HG02840 (cell line): Measurements from ENCODE around the gene HSPBAP1.

Source experiments
- ATAC-seq: cut with Tn5 transposase; IDR thresholded peaks from one replicate; pipeline ENCODE4 v1.9.1; 2021; ENCODE audit warnings: mild to moderate bottlenecking, moderate library complexity, moderate number of reproducible peaks; ENCODE audit not compliant: unreplicated experiment, low FRiP score

The HSPBAP1 gene

GRCh38 chr3:122793568-122794416 is at the start of gene HSPBAP1:
HSPBAP1 (minus strand) TSS chr3:122793831; CDS start chr3:122793680, 151 bp downstream.
- peak; percentile 65 for ATAC-seq

DNA sequence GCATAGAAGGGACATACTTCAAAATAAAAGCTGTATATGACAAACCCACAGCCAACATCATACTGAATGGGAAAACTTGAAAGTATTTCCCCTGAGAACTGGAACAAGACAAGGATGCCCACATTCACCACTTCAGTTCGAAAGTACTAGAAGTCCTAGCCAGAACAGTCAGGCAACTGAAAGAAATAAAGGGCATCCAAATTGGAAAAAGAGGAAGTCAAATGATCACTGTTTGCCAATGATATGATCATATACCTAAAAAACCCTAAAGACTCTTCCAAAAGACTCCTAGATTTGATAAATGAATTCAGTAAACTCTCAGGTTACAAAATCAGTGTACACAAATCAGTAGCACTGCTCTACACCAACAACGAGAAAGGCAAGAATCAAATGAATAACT is 42.0 kb upstream of the HSPBAP1 start:
- no peak for ATAC-seq

DNA sequence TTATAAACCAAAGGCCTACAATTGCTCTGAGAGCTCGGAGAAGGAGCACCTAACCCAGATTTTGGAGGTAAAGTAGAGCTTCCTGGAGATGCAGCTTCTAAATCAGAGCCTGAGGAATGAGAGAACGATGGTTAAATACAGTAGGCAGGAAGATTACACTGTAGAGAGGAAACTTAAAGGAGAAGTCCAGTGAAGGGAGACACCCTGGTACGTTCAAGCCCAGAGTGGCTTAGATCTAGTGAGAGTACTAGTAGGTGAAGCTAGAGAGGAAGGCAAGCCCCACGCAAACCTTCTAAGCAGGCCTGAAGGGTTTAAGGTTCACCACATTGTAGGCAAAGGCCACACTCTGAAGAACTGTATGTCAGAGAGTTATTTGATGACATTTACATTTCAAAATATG is 34.6 kb upstream of the HSPBAP1 start:
- no peak for ATAC-seq

DNA sequence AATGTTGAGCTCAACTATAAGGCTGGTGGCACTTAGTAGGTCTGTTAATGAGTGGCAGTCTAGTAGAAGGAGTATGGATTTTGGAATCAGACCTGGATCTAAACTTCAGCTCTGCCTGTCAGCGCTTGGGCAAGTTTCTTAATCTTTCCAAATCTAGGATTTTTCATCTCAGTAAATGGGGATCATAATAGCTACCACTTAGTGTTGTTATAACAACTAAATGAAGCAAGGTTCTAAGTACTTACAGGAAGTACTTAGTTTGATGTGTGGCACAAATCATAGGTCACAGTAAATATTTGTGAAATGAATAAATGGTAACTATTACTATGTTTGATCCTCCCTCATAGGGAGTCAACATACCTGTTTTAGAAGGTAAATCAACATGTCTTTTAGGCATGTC is 32.6 kb upstream of the HSPBAP1 start:
- no peak for ATAC-seq

GRCh38 chr3:122825460-122825859 is 31.8 kb upstream of the HSPBAP1 start:
- ATAC-seq = no peak

DNA sequence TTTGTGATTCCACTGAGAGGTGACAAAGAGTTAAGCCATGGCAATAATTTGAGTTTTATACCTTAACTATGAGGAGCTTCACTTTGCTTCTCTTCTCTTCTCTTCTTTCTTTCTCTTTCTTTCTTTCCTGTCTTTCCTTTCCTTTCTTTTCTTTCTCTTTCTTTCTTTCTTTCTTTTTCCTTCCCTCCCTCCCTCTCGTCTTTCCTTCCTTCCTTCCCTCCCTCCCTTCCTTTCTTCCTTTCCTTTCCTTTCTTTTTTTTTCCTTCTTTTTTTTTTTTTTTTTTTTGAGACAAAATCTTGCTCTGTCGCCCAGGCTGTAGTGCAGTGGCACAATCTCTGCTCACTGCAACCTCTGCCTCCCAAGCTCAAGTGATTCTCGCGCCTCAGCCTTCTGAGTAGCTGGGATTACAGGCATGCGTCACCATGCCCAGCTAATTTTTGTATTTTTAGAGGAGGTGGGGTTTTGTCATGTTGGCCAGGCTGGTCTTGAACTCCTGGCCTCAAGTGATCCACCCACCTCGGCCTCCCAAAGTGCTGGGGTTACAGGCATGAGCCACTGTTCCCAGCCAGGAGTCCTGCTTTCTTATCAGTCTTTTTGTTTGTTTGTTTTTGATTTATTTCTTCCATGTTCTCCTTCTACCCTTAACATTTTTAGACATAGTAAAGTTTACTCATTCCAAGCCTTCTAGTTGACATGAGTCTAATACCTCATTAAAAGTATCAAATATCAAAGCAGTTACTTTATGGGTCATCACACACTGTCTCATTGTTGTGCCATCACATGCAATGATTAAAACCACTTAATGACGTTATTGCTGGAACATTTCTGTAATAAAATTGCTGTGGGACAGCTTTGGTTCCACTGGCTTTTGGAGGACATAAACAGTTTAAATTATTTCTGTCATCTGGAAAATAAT is 31.1 kb upstream of the HSPBAP1 start:
- ATAC-seq = no peak

DNA sequence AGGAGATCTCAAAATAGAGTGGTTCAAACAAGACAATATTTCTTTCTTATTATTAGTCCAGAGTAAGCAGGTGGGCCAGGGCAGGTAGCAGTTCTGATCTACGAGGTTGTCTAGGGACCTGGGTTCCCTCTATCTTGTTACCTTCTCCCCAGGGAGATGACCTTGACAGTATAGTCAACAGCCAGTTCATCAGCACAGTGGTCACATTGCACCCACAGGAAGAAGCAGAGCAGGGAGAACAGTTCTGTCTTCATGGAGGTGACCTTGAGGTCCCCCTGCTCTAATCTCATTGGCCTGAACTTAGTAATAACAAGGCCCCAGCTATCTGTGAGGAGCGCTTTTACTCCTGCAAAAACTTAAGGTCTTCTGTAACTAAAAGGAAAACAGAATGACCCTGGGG is 23.0 kb upstream of the HSPBAP1 start:
- ATAC-seq = no peak

GRCh38 chr3:122810734-122811133 is 17.1 kb upstream of the HSPBAP1 start:
- ATAC-seq = no peak

DNA sequence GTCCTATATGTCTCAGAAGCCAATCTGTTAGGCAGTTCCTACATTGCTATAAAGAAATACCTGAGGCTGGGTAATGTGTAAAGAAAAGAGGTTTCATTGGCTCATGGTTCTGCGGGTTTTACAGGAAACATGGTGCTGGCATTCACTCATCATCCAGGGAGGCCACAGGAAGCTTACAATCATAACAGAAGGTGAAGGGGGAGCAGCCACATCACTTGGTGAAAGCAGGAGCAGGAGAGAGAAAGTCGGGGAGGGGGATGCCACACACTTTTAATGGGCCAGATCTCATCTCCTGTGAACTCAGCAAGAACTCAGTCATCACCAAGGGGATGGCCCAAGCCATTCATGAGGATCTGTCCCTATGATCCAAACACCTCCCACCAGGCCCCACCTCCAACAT is 10.3 kb upstream of the HSPBAP1 start:
- ATAC-seq = no peak

DNA sequence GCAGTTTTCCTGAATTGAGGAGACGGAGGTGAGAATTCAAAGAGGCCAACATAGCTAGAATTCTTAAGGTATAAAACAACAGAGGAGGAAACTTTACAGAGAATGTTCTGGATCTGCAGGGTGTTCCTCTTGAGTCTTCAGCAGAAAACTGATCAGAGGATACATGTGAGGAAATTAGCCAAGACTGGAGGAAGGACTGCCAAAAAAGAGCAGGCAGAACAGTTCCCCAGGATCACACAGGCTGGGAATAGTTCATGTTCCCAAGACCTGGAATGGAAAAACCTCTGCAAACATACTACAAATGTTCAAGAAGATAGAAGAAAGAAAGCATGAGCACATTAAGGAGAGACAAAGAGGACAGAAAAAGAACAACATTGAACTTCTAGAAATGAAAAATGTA is 8.7 kb upstream of the HSPBAP1 start:
- no peak for ATAC-seq

GRCh38 chr3:122800706-122801237 is 7.1 kb upstream of the HSPBAP1 start:
- no peak for ATAC-seq

DNA sequence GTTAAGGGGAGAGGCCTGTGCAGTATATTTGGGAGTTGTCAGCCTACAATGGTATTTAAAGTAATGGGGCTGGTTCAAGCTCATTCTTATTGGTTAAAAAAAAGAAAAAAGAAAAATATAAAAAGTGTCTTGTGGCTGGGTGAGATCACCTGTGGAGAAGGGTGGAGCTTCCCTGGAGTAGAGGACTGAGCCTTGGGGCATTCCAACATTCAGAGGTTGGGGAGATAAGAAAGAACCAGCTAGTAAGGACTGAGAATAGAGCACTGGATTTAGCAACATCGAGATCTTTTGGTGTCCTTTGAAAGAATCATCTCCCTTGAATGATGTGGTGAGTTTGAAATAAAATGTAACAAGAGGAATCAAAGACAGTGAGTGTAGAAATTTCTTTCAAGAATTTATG is 6.4 kb upstream of the HSPBAP1 start:
- ATAC-seq = no peak

DNA sequence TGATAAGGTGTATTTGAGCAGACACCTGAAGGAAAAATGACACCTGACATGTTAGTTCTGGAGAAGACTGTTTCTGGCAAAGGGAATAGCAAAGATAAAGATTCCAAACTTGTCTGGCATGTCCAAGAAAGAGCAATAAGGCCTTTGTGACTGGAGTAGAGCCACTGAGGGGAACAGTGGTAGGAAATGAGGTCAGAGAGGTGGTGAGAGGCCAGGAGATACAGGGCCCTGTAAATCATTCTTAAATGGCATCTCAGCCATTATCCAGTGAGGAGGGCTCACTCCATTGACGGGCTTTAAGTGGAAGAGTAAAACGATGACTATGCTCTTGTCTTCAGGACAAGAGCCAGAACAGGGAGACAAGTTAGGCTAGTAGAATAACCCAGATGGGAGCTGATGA is 5.7 kb upstream of the HSPBAP1 start:
- no peak for ATAC-seq

DNA sequence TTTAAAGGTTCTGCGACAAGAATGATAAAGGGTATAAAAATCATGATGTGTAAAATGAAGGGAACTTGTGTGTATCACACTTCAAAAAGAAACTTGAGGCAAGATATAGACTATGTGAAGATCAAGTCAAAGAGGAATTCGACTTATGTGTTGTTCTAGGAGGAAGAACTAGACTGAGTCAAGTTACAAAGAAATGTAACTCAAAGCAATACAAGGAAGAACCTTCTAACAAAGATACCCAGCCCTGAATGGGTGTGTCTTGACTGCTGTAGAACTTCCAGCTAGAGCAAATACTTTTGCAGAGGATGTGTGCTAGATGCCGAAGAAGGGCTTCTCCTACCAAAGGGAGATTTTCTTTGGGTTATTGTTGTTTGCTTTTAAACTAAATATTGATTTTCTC is 3.7 kb upstream of the HSPBAP1 start:
- ATAC-seq = no peak

- no peak for ATAC-seq
Observed at GRCh38 chr3:122795674-122796195, 2.1 kb upstream of the HSPBAP1 start.

DNA sequence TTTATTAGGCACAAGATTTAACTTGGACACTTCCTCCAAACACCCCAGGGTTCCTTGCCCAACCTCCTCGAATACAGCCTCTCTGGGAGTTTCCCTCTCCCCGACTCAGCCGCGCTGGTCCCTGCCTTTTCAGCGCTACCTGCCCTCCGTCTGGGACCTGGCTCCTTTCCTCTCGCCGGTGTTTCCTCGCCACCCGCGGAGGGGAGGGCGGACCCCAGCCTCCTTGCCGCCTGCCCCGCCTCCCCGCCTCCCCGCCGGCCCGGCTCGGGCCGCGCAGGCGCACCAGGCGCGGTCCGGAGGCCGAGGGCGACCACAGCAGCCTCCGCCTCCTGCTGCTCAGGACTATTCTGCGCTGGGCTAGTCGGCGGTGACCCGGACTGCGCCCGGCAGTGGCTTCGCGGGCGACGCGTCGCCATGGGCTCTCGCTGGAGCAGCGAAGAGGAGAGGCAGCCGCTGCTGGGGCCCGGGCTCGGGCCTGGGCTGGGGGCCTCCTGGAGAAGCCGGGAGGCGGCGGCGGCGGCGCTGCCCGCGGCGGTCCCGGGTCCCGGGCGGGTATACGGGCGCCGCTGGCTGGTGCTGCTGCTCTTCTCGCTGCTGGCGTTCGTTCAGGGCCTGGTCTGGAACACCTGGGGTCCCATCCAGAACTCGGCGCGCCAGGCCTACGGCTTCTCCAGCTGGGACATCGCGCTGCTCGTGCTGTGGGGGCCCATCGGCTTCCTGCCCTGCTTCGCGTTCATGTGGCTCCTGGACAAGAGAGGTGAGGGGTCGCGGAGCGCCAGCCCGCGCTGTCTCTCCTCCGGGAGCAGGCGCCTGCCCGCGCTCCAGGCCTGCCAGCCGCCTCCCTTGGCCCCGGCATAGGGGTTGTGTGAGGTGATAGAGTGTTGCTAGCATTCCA is 1.4 kb upstream of the HSPBAP1 start, which contains the start of gene SLC49A4:
SLC49A4 (plus strand) TSS at position 291 of the 895 bp plus-strand sequence; CDS start at position 415, 124 bp downstream.
- peak; percentile 72 for ATAC-seq

DNA sequence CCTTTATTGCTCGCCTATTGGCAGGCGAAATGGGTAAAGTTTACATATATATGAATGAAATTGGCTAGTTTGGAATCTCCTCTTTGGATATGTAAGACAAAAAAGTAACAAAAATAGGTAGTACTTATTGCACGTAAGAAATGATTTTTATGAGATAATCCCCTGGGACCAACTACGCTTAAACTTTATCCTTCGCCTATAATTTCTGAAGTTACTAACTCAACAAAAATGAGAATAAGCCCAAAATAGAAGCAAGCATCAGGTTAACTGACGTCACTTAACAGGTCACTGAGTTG is 800 bp upstream of the HSPBAP1 start:
- no peak for ATAC-seq

DNA sequence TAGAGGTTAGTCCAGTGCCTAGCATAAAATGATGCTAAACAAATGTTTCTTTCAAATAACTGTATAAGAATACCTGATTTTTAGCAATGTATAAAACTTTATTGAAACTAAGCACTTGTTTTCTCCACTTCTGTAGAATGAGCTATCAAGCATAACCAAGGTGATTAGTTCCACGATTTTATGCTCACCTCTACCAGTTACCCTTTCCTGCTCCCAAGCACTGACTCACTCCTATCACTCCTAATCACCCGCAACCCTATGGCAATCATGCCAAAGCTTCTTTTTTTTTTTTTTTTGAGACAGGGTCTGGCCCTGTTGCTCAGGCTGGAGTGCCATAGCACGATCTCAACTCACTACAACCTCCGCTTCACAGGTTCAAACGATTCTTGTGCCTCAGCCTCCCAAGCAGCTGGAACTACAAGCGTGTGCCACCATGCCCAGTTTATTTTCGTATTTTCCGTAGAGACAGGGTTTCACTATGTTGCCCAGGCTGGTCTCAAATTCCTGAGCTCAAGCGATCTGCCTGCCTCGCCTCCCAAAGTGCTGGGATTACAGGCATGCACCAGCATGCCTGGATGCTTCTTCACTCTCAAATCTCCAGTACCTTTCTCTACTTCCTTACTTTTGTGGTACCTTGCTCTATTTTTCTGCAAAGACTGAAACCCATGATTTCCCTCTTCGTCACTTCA is 3.9 kb downstream of the HSPBAP1 start:
- ATAC-seq = no peak

- ATAC-seq = no peak
Observed at GRCh38 chr3:122787872-122788271, 5.8 kb downstream of the HSPBAP1 start.
